IPS-NIHi7 (cell line): ENCODE measurements around the gene CRY1.
A peak's percentile ranks its signal among the peaks of the same experiment; 100 is the strongest.

ENCODE experiments used
- DNase-seq: peaks from one replicate; pipeline ENCODE4 v3.0.0; 2012; ENCODE audit warnings: mixed read lengths; ENCODE audit errors: extremely low spot score

Gene CRY1

DNA sequence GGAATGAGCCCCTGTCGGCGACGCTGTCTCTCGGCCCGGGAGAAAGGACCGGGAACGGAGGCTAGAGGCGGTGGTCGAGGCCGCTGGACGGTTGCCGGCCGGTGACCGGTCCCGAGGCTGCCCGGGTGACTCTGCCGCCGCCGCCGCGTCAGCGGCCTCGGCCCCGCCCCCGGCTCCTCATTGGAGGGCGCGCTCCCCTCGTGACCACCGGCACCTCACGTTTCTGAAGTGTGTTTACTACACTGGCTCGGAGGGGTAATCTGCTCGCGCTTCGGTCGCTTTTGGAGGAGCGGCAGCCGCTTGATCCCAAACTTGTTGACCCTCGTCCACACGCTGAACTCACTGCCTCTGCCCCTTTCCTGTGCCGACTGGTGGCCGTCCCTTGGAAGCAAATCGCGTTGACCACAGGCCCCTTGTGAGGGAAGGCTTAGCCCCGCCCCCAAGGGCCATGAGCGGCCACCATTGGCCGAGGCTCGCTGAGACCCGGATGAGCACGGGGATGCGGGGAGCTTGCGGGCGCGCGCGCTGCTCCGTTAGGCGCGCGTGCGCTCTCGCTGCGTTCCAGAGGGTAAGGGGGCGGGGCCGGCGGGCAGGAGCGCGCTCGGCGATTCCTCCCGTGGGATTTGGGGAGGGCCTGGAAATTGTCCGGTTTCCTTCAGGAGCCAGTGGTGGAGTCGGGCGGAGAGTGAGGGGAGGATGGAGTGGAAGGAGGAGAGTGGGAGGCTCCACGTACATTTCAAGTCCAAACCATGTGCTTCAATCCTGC lies at the start of gene CRY1:
Gene CRY1, minus strand, starts transcription at position 133 of the 766 bp plus-strand sequence. CDS start 588 bp downstream, outside the sequence.
- peak; percentile 95 for DNase-seq

DNA sequence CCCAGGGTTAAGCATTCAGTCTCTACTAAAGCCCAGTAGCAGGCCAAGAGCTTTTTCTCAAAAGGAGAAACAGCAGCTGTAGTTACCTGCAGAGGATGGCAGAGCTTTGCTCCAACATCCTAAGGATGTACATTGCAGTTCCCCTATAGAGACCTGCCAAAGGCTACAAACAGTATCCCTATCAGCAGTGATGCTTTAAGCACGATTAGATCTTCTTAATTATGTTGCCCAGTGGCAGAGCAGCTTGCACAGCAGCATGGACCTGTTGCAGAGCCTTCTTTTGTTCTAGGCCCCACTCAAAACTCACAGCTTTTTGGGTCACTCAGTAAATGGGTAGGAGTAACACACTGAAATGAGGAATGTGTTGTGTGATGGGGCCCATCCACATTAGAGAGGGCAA lies 46.4 kb upstream of the CRY1 start:
- DNase-seq, result no peak

DNA sequence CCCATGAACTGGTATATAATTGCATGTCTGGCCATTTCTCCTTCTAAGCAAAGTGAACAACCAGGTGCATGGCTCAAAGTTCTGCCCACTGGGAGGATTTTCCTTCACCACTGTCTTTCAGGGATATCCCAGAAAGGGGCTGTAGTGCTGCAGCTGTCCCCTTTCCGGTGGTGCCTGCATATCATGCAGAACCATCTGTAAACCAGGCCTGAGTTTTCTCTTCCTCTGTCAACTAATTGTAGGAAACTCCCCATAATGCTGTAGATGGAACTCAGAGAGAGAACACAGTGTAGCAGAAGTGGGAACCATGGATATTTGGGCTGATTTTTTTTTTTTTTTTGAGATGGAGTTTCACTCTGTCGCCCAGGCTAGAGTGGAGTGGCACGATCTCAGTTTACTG lies 45.6 kb upstream of the CRY1 start:
- no peak for DNase-seq

DNA sequence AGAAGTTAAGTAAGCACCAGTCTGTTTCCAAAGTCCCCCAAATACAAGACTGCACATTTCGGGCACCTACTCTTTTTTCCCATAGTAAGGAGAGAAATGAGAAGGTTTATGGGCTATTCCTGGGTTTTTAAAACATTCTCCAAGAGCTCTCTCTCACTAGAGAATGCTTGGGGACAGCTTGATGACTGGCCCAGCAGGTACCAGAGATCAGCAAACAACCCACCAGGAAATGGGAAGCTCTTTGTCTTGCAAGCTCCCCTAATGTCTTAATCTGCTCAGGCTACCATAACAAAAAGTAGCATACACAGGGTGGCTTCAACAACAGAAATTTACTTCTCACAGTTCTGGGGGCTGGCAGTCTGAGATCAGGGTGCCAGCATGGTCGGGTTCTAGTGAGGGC lies 41.8 kb upstream of the CRY1 start:
- peak; percentile 35 for DNase-seq

DNA sequence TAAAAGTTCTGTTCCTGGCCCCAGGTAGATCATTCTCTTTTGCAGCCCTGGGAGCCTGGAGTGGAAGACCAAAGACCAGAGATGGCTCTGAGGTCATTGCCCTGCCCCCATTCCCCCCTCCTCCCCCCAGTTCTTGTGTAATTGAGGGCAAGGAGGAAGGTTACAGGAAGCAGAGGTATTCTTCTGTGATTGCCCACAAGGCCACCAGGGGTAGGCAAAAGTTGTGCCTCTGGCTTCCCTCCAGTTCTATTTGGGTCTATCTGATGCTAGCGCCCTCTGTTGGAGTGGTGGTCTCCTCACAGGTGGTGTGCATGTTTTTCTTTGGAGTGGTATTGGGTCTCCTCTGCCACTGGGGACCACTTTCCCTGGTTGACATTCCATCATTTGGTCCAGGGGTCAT lies 41.2 kb upstream of the CRY1 start:
- DNase-seq, result peak; percentile 62

GRCh38 chr12:107133462-107133861 lies 40.1 kb upstream of the CRY1 start:
- DNase-seq, result no peak

DNA sequence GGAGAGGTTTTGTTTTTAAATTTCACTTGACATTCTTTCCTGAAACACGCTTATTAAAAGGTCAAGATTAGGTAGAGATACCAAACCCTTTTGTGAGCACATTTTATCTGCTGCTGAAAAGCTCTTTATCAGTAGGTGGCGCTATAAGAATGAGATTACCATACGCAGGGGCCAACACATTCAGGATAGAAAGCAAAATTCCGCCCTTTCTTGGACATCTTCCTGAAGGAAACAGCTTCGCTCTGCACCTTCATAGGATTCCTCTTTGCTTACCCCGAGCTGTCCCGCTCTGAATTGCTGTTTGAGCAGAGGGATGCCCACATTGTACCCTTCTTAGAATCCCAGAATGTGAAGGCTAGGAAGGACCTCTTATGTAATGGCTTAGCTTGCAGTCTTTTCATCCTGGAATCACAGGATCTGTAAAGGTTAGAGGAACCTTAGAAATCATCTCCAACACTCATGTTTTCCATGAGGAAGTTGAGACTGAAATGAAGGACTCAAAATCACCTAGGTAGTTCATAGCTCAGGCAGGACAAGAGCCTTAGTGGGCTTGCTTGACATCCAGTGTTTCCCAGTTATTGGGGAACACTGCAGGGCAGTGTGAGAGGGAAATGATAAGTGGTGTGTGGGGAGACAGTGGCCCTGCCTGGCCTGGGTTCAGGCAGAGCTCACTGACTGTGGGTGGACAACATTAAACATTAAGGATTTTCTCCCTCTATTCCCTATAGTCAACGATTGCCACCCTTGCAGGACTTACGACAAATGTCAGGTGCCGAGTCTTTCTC lies 38.7 kb upstream of the CRY1 start:
- peak; percentile 77 for DNase-seq

DNA sequence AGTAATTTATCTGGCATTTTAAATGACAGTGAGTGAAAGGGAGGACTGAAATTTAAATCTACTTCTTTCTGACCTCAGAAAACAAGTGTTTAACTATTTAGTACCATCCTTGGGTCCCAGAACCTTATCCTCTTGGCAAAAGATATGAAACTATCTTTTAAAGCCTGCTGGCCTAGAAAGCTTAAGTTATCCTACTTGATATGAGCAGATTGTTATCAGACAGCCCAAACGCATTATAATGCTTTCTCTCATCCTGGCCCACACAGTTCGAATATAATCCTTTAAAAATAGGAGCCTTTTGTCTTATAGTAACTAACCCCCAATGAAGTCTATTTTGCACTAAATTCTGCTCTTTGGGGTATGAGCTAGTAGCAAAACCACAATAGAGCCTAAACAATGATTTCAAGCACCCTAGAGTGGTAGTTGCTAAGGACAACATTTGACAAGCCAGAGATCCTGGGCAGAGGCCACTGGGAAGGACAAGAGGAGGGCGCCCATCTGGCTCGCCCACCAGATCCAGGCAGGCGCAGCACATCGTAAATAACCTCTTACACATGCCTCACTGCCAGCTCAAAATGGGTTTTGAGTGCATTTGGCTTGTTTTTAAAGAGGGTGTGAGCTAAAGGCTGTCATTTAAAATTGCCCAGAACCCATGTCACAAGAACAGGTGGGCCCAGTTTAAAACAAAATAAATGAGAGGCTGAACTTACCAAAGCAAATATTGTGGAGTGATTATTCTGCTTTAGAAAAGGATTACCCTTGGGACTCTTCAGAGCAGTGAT lies 37.7 kb upstream of the CRY1 start:
- DNase-seq, result no peak

DNA sequence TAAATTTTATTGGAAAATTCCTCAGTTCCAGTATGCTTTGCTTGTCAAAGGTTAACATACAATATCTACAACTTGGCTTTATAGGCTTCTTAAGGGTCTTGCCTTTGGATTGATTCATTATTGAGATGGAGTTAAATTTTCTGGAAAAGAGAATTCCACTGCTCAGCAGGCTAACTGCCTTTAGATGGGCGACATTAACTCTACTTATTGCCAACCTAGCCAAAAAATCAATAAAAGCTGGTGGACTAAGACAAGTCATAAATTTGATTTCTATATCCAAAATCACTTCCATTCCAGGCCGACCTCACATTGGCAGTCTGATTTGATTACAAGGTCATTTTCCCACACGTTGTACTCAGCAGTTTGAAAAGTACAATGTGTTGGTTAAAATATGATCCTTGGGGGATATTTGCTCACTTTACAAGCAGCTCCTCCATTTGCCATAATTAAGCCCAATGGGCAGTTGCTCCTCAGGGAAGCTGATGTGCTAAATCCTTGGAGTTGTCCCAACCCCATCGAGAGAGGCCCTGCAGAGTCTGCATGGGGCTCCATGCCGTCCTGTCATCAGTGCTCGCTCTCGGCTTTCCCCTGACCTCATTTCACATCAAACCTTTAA lies 36.1 kb upstream of the CRY1 start:
- DNase-seq, result no peak

DNA sequence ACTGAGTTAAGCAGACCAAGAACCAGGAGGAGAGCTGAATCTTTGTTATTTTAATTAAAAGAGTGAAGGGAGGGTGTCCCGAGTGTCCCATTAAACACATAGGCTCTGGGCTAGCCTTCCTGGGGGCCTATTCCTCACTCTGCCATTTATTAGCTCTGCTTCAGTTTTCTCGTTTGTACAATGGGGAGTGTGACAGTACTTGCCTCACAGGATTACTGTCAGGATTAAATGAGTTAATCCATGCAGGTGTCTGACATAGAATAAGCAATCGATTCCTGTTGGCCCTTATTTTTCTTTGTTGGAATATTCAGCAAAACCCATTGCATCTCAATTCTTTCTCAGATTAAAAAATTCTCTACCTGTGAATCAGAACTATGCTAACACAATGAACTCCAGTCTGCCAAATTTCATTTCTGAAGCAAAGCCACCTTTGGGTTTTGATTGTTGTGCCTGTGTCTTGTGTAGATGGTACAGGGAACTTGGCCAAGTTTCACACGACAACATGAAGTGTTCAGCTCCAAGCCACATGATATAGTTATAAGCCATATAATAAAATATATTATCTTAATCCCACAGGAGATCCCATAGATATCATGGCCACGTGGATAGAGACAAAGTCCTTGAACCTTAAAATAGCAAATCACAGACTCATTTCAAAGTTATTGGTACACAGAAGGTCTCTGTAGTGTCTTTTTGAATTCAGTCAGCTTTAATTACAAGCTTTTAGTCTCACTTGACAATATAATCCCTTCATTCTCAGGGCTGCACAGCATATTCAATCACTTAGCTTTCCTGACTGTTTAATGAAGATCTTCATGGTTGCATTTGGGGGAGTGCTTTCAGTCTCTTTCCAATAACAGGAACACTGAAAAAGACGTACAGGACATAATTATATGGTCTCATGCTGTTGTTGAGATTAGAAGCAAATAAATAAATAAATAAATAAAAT lies 34.4 kb upstream of the CRY1 start:
- no peak for DNase-seq

- DNase-seq, result no peak
Observed at GRCh38 chr12:107126796-107127481, 33.6 kb upstream of the CRY1 start.

GRCh38 chr12:107125833-107126232 lies 32.5 kb upstream of the CRY1 start:
- DNase-seq, result no peak

- peak; percentile 18 for DNase-seq
Observed at GRCh38 chr12:107122452-107122958, 29.2 kb upstream of the CRY1 start.

GRCh38 chr12:107119091-107119490 lies 25.7 kb upstream of the CRY1 start:
- no peak for DNase-seq

- no peak for DNase-seq
Observed at GRCh38 chr12:107118624-107119023, 25.3 kb upstream of the CRY1 start.

DNA sequence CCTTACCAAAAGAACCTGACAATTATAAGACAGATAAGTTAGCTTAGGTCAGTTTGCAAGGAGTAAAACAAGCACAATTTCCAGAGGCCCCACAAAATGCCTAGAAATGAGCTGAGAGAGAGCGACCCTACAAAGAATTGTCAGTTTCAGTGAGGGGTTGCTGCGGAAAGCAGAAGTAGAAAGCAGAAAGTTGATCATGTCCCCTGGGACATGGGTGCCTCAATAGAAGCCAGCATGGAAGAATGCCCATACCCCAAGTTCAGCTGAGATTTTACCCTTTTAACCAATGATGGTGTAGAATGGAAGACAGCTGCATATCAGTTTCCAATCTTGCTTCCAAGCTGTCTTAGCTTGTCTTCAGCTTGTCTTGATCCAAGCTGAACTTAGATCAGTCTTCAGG lies 21.8 kb upstream of the CRY1 start:
- DNase-seq, result no peak

DNA sequence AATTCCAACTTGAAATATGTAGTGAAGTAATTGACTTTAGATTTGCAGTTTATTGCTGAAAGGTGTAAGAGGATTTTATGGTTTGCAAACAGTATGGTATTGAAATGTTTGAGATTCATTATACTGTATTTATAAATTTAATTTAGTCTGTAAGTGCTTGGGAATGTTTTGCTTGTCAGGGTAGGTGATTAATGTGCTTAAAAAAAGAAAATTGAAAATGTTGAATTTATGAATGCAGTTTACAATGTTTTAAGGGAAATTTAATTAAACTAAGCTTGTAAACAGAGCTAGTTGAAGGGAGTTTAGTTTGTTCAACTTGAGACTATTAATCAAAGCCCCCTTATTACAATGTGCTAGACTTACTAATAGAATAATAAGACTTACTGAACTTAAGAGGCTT lies 18.0 kb upstream of the CRY1 start:
- DNase-seq, result no peak

DNA sequence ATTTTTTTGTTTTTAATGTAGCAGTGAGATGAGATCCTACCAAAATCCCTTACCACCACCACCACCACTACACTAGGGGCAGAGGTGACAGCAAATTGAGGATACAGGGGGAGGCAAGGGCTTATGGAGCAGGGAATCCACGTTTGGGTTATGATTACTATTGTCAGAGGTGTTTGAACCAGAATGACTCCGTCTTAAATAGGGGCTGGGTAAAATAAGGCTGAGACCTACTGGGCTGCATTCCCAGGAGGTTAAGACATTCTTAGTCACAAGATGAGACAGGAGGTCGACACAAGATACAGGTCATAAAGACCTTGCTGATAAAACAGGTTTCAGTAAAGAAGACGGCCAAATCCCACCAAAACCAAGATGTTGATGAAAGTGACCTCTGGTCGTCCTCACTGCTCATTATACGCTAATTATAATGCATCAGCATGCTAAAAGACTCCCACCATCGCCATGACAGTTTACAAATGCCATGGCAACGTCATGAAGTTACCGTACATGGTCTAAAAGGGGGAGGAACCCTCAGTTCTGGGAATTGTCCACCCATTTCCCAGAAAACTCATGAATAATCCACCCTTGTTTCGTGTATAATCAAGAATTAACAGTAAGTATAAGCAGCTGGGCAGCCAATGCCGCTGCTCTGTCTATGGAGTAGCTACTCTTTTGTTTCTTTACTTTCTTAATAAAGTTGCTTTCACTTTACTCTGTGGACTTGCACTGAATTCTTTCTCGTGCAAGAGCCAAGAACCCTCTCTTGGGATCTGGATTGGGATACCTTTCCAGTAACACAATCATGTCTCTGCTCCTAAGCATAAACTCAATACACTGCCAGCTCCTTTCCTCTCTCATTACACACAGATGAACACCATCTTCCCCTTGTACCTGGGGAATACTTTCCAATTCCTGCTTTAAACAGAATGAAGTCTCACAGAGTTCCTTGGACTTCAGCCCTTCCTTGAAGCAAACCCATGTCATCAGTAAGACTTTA lies 16.7 kb upstream of the CRY1 start:
- DNase-seq, result no peak
